GM21576 (cell line): Measurements from ENCODE around the gene CLCF1.
"Not testable (repeated sequence)": the region's sequence is repeated elsewhere in the genome, so short reads cannot be mapped to it uniquely, and the experiment has no call there.

Experiments used
- ATAC-seq: cut with Tn5 transposase; IDR thresholded peaks from one replicate; pipeline ENCODE4 v1.9.1; 2021; ENCODE audit warnings: mild to moderate bottlenecking, moderate library complexity; ENCODE audit not compliant: unreplicated experiment

The CLCF1 gene

GRCh38 chr11:67409261-67409666 lies 35.9 kb upstream of the CLCF1 start:
- ATAC-seq: peak; percentile 49

- no peak for ATAC-seq
Observed at GRCh38 chr11:67408437-67409200, 35.2 kb upstream of the CLCF1 start.

DNA sequence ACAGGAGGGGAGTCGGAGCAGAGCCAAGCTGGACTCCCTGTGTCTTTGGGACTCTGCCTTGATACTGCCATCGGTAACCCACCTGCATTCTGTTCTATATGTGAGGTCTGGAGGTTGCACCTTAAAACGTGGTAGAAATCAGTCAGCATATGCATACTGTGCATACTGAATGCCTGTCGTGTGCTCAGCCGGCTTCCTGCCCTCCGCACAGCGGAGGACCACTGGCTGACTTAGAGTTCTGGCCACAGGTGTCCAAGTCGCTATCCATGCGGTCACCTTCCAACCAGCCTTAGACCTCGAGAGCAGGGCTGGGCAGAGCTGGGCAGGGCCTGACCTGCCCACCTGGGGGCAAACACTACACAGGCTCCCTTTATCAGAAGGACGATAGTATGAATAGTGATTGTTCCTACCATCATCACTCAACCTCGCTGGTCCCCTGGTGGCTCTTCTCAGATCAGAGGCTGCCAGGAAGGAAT lies 34.3 kb upstream of the CLCF1 start:
- no peak for ATAC-seq

- ATAC-seq: no peak
Observed at GRCh38 chr11:67406969-67407687, 33.7 kb upstream of the CLCF1 start.

- ATAC-seq: no peak
Observed at GRCh38 chr11:67406420-67406968, 33.1 kb upstream of the CLCF1 start.

GRCh38 chr11:67405688-67406339 lies 32.4 kb upstream of the CLCF1 start:
- ATAC-seq: no peak

- no peak for ATAC-seq
Observed at GRCh38 chr11:67405196-67405567, 31.8 kb upstream of the CLCF1 start.

DNA sequence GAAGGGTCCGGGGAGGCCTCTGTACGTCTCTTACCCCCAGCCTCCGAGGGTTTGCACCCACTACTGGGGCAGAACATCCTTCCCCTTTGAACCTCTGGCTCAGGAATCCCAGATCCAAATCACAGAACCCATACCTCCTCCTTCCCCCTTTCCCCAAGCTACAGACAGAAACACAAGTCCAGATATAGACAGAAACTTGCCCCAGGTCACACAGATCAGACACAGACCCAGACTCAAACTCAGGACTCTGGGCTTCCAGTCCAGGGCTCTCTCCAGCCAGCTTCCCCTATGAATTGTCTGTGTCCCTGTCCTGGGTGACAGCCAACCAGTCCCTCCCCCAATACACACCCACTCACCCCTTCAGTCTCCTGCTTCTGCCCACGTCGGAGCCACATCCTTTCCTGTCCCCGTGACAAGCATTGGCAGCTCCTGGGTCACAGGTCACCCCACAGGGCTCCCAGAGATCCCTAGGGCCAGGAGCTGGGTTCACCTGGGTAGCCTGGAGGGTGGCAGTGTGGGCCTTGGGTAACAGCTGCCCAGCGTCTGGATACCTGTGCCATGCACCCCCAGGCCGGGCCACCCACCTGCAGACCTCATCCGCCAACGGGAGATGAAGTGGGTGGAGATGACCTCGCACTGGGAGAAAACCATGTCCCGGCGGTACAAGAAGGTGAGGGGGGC lies 31.3 kb upstream of the CLCF1 start:
- no peak for ATAC-seq

- ATAC-seq: not testable (repeated sequence)
Observed at GRCh38 chr11:67403085-67403484, 29.7 kb upstream of the CLCF1 start.

DNA sequence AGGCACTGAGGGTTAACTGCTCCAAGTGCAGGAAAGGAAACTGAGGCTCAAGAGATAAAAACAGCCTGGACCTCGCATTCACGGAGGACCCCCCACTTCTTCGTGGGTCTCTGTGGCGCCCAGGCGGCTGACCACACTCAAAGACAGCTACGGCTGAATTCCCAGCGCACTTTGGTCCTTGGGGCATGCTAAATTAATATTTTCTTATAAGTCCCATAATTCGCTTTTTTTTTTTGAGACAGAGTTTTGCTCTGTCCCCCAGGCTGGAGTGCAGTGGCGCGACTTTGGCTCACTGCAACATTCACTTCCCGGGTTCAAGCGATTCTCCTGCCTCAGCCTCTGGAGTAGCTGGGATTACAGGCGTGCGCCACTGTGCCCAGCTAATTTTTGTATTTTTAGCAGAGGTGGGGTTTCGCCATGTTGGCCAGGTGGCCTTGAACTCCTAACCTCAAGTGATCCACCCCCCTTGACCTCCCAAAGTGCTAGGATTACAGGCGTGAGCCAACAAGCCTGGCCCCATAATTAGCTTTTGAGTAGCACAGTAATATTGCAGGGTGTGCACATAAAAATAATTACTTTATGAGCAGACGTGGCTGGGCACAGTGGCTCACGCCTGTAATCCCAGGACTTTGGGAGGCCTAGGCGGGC lies 28.9 kb upstream of the CLCF1 start:
- not testable (repeated sequence) for ATAC-seq

DNA sequence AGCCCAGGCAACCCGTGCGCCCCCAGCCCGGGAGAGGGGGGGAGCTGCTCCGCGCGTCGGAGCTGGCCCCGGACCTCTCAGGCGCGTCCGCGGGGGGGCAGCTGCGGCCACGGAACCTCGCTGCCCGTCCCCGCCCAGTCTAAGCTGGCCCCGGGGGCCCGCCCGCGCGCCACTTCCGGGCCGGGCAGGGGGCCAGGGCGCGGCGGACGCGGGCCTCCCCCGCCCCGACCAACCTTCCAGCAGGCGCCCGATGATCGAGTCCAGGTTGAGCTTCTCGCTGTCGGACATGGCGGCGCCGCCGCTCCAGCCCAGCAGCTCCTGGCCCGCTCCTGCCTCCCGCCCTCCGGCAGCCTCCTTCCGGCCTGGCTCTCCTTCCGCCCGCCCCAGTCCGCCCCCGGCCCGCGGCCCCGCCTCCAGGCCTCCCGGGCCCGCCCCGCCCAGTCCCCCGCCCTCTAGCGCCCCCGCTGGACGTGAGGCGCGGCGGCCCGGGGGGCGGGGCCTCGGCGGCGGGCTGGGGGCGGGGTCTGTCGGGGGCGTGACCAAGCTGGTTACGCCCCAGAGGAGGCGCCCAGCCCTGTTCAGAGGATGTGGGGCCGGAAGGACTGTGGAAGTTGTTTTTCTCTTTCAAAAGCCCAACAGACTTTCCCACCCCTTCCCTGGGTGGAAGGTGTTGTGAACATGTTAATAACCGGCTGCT lies 28.2 kb upstream of the CLCF1 start, which contains the start of gene PPP1CA:
TSS of gene PPP1CA (minus strand) at position 364 of the 697 bp plus-strand sequence. CDS start at position 288, 76 bp downstream.
- peak; percentile 48 for ATAC-seq

GRCh38 chr11:67400942-67401494 lies 27.6 kb upstream of the CLCF1 start:
- no peak for ATAC-seq

DNA sequence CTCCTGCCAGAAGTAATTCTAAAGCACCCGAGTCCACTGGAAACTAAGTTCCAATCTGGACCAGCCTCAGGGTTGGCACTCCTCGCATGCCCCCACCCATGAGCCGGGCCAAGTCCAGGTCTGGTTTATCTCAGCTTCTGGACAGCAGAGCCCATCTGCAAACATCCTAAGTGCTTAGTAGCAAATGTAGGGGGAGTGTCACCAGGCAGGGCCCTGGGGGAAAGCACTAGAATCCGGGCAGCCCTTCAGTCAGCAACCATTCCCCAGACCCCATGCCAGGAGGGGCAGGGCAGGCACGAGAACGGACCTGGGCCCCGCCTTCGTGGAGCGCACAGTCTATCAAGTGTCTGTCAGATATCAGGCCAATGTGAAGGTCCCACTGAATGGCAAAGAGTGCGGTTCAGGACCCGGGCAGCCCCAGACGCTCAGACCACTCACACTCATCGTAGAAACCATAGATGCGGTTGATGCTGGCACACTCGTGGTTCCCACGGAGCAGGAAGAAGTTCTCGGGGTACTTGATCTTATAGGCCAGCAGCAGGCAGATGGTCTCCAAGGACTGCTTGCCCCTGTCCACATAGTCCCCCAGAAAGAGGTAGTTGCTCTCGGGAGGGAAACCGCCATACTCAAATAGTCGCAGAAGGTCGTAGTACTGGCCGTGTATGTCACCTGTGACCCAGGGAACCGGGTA lies 27.0 kb upstream of the CLCF1 start:
- no peak for ATAC-seq

DNA sequence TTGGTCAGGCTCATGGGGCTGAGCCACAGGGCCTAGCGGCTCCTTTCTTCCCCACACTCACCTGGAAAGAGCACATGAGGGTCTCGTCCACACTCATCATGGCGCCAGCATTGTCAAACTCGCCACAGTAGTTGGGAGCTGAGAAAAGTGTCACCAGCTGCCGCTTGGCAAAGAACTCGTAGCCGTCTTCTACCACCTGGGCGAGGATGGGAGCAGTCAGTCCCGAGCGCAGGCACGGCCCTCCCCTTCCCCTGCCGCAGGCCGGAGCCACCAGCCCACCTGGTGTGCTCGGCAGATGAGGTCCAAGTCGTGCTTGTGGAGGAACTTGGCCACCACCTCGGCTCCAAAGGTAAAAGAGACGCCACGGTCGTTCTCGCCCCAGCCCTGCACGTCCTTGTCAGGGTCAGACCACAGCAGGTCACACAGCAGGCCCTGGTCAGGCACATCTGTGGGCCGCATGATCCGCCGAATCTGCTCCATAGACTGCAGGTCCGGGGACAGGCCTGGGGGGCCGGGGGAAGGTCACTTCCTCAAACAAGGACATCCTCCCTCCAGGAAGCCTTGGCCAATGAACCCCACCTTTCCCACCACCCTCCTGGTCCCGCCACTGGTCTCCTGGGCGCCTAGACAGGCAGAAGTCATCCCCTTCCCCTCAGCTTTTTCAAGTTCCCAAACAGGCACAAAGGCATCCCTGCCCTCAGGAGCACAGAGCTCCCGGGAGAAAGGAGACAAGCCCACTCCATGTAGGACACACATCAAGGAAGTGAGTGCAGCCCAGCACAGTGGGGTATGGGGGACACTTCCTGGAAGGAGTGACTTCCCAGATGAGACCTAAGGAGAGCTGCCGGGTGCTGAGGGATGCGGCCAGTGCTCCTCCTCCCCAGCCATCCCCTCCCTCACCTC lies 25.5 kb upstream of the CLCF1 start:
- ATAC-seq: no peak

DNA sequence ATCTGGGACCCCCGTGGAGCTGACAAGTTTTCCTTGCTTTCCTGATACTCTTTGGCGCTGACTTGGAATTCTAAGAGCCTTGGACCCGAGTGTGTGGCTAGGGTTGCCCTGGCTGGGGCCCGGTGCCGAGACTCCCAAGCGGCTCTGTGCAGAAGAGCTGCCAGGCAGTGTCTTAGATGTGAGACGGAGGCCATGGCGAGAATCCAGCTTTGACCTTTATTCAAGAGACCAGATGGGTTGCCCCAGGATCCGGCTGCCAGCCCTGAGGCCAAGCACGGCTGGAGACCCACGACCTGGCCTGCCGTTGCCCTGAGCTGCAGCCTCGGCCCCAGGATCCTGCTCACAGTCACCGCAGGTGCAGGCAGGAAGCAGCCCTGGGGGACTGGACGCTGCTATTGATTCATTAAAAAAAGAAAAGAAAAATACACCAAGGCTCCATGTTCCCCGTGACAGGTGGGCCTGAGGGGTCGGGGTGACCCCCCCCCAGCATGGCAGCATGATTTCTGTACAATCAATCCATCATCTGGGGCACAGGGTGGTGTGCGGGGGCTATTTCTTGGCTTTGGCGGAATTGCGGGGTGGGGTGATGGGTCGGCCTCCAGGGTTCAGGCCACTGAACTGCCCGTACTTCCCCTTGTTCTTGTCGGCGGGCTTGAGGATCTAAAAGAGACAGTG lies 24.7 kb upstream of the CLCF1 start:
- no peak for ATAC-seq

GRCh38 chr11:67397536-67397935 lies 24.1 kb upstream of the CLCF1 start:
- no peak for ATAC-seq
